AG10803 (cell line): ENCODE data around the gene SLC22A7.

Experiments used
- DNase-seq: peaks from one replicate; pipeline ENCODE4 v3.0.0; 2010; ENCODE audit warnings: low read depth
- H3K4me3 ChIP-seq: 2 replicates; pipeline ENCODE4 v1.5.1; 2011; ENCODE audit warnings: mild to moderate bottlenecking, low read length, control low read depth
- CTCF ChIP-seq: conservative IDR thresholded peaks from 2 replicates; pipeline ENCODE4 v1.5.1; 2011; ENCODE audit warnings: mild to moderate bottlenecking, low read length, control low read depth, inconsistent platforms

Gene SLC22A7, protein sequence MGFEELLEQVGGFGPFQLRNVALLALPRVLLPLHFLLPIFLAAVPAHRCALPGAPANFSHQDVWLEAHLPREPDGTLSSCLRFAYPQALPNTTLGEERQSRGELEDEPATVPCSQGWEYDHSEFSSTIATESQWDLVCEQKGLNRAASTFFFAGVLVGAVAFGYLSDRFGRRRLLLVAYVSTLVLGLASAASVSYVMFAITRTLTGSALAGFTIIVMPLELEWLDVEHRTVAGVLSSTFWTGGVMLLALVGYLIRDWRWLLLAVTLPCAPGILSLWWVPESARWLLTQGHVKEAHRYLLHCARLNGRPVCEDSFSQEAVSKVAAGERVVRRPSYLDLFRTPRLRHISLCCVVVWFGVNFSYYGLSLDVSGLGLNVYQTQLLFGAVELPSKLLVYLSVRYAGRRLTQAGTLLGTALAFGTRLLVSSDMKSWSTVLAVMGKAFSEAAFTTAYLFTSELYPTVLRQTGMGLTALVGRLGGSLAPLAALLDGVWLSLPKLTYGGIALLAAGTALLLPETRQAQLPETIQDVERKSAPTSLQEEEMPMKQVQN

GRCh38 chr6:43297644-43298564, at the start of gene SLC22A7:
TSS of gene SLC22A7 (plus strand) at chr6:43298260. CDS start at chr6:43298359, 99 bp downstream.
- no peak within 1 kb of the TSS for H3K4me3 ChIP-seq
- no peak for TF ChIP-seq CTCF
- no peak for DNase-seq

DNA sequence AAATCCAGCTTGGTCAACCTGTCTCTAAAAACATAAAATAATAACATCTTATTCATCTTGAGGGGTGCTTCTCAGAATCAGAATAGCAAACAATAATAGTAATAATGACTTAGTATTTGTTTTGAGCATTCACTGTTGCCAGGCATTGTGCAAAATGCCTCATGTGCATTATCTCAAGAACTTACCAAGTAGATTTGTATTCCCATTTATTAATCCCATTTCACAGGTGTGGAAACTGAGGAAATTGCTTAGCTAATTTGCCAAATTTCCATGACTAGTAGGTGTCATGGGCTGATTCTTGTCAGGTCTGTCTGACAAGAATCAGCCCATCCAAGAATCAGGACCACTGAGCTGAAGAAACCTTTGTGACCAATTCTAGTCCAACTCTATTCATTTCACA, 49.3 kb upstream of the SLC22A7 start:
- no peak for DNase-seq
- H3K4me3 ChIP-seq: no peak overlapping the region
- TF ChIP-seq CTCF: no peak

DNA sequence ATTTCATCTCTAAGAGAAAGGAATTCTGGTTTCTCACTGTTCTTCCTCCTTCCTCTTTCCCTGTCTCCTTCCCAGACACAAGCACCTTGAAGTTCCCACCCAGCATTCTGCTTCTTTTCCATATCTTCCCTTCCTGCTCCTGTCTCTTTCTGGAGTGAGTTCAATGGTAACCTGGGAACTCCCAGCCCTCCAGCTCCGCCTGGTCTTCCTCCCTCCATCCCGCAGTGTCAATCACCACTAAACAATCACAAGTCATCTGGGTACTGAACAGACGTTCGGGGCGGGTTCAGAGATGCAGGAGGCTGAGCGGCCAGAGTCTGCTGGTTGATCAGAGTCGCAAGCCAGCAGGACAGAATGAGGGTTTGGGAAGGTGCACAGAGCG, 47.1 kb upstream of the SLC22A7 start:
- DNase-seq: no peak
- H3K4me3 ChIP-seq: no peak overlapping the region
- no peak for TF ChIP-seq CTCF

GRCh38 chr6:43253401-43253800, 44.7 kb upstream of the SLC22A7 start:
- no peak for TF ChIP-seq CTCF
- no peak for DNase-seq

GRCh38 chr6:43254138-43254817, 43.8 kb upstream of the SLC22A7 start:
- no peak for TF ChIP-seq CTCF
- DNase-seq: peak; percentile 25
- H3K4me3 ChIP-seq: no peak overlapping the region

More at GRCh38 chr6:43253401-43253800, 44.7 kb upstream of the SLC22A7 start:
- no peak overlapping the region for H3K4me3 ChIP-seq

- H3K4me3 ChIP-seq: no peak overlapping the region
- no peak for DNase-seq
- no peak for TF ChIP-seq CTCF
These were observed 43.2 kb upstream of the SLC22A7 start for GRCh38 chr6:43254846-43255245.
